ENCODE results near the gene ADGRV1. TPM values are rescaled to one million over a fixed set of nuclear protein-coding genes. Genes with fewer than 3 reads are reported as not detected.
A peak's percentile ranks its signal among the peaks of the same experiment; 100 is the strongest.

The ADGRV1 gene
- polyA plus RNA-seq, 1 of the 3 experiments (the other 2 are of a cell fraction) = 0.23 TPM

GRCh38 chr5:90983148-90983547, 424.6 kb downstream of the ADGRV1 start (continued):
- TF ChIP-seq SMC3 (IDR thresholded peaks at IDR 0.05; ENCODE audit: low read depth, low read length) = no peak
- TF ChIP-seq CTCF (IDR thresholded peaks at IDR 0.05) = no peak
- TF ChIP-seq JUND (IDR thresholded peaks at IDR 0.05) = peak; percentile 83
- peak; percentile 34; the same call in 1 of the 2 replicates for TF ChIP-seq MXI1 (IDR thresholded peaks at IDR 0.05; ENCODE audit: low read depth, low read length)
- TF ChIP-seq TAF1 (IDR thresholded peaks at IDR 0.05; ENCODE audit: borderline replicate concordance, low read depth, low read length) = no peak
- TF ChIP-seq EZH2phosphoT487 (IDR thresholded peaks at IDR 0.05; ENCODE audit: borderline replicate concordance, low read depth) = no peak
- 0 out of 2 replicates have a peak, but pooled peaks have one; percentile 56 for TF ChIP-seq FOXJ3 (CRISPR knock-in tag; IDR thresholded peaks at IDR 0.05)
- TF ChIP-seq, protein P1, sequence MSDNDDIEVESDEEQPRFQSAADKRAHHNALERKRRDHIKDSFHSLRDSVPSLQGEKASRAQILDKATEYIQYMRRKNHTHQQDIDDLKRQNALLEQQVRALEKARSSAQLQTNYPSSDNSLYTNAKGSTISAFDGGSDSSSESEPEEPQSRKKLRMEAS (IDR thresholded peaks at IDR 0.05; ENCODE audit: low read depth) = no peak

- no peaks in the 10 kb centered on the region for H3K27me3 ChIP-seq (ENCODE audit: insufficient read depth)
- no peaks in the 10 kb centered on the region for H3K9me2 ChIP-seq
- no peaks in the 10 kb centered on the region for H3K9me3 ChIP-seq
- DNase-seq = peak; percentile 24
- no peak overlapping the region for H2AFZ ChIP-seq (ENCODE audit: low read depth)
- no peak overlapping the region for H3K4me2 ChIP-seq
- peaks cover 0 to 19% of the 10 kb centered on the region in 2 experiments; a peak in 2 of 4 replicates for H3K4me1 ChIP-seq (ENCODE audit: control insufficient read depth in 1 of 2, insufficient read depth in 2 of 2, low read depth in 1 of 2, low read length in 1 of 2)
- TF ChIP-seq CHD2 (IDR thresholded peaks at IDR 0.05; ENCODE audit: low read length, partially characterized antibody) = peak; percentile 27
- peak in 1 of 2 experiments; percentile 61; a peak in 1 of 4 replicates for TF ChIP-seq EP300 (IDR thresholded peaks at IDR 0.05; ENCODE audit: borderline replicate concordance in 1 of 2, low read depth in 1 of 2, low read length in 1 of 2)
- TF ChIP-seq FOSL2 (IDR thresholded peaks at IDR 0.05; ENCODE audit: borderline replicate concordance, low read depth) = no peak
- no peak for TF ChIP-seq TAF1 (IDR thresholded peaks at IDR 0.05; ENCODE audit: borderline replicate concordance, low read depth, low read length)
- no peak for TF ChIP-seq FOXM1 (IDR thresholded peaks at IDR 0.05; ENCODE audit: low read depth)
- no peaks in the 10 kb centered on the region for H3K79me2 ChIP-seq (ENCODE audit: insufficient read depth)
- H3K4me3 ChIP-seq (ENCODE audit: low read depth in 2 of 2, low read length in 1 of 2) = no peak overlapping the region
- CTCF ChIA-PET = interaction anchor here (1.6 to 2.1 kb wide), 2 partner anchors 118 to 401 kb away, joined by 9 to 10 read pairs; no protein-coding TSS in a partner anchor
- no peaks in the 10 kb centered on the region for H3F3A ChIP-seq (replicated peaks; ENCODE audit: insufficient read depth)
- peak overlapping the region in 1 of 2 experiments; percentile 96; a peak in 2 of 4 replicates for H3K27ac ChIP-seq (ENCODE audit: low read depth in 2 of 2, low read length in 1 of 2)
- H3K9ac ChIP-seq = no peak overlapping the region
- POLR2A ChIA-PET = interaction anchor here (1.8 kb wide), 1 partner anchor 399 kb away, joined by 8 read pairs; the partner anchor contains the start of gene ARRDC3
- H4K20me1 ChIP-seq (ENCODE audit: insufficient read depth) = no peaks in the 10 kb centered on the region
- no peaks in the 10 kb centered on the region for H3K36me3 ChIP-seq (replicated peaks in 1 of 2; ENCODE audit: control insufficient read depth in 1 of 2, insufficient read depth in 2 of 2, low read length in 1 of 2)
Observed at GRCh38 chr5:90983711-90984124, 425.1 kb downstream of the ADGRV1 start.

DNA sequence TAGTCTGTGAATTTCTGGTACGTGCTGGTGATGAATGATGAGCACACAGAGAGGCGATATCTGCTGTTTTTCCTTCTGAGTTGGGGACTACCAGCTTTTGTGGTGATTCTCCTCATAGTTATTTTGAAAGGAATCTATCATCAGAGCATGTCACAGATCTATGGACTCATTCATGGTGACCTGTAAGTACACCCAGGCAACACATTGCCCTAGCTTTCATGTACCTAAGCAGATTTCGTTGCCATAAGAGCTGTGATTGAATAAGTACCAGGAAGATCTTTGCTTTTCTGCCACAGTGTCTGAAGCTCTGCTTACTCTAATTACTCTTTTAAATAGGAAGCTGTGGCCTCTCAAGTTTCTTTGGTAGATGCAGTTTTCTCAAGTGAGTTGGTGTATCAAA, 426.7 kb downstream of the ADGRV1 start:
- H3K27ac ChIP-seq (ENCODE audit: low read depth in 2 of 2, low read length in 1 of 2) = peak overlapping the region in 1 of 2 experiments; percentile 96; a peak in 2 of 4 replicates
- no peak for DNase-seq
- peaks cover 0 to 19% of the 10 kb centered on the region in 2 experiments; a peak in 2 of 4 replicates for H3K4me1 ChIP-seq (ENCODE audit: control insufficient read depth in 1 of 2, insufficient read depth in 2 of 2, low read depth in 1 of 2, low read length in 1 of 2)
- no peak overlapping the region for H2AFZ ChIP-seq (ENCODE audit: low read depth)
- no peak overlapping the region for H3K4me2 ChIP-seq
- H3K4me3 ChIP-seq (ENCODE audit: low read depth in 2 of 2, low read length in 1 of 2) = no peak overlapping the region
- 78% methylated on average over 3 of the region's 3 CpGs for WGBS (ENCODE audit: low lambda C conversion rate)
- POLR2A ChIA-PET = interaction anchor here (0.6 kb wide), 1 partner anchor 398 kb away, joined by 3 read pairs; the partner anchor contains the start of gene ARRDC3
- no peaks in the 10 kb centered on the region for H3K36me3 ChIP-seq (replicated peaks in 1 of 2; ENCODE audit: control insufficient read depth in 1 of 2, insufficient read depth in 2 of 2, low read length in 1 of 2)
- no peaks in the 10 kb centered on the region for H3K27me3 ChIP-seq (ENCODE audit: insufficient read depth)
- CTCF ChIA-PET = interaction anchor here (0.8 to 2.9 kb wide), 2 partner anchors 53 kb away, joined by 3 to 12 read pairs; no protein-coding TSS in a partner anchor
- H3K9me2 ChIP-seq = no peaks in the 10 kb centered on the region
- no peaks in the 10 kb centered on the region for H4K20me1 ChIP-seq (ENCODE audit: insufficient read depth)
- H3F3A ChIP-seq (replicated peaks; ENCODE audit: insufficient read depth) = no peaks in the 10 kb centered on the region
- H3K79me2 ChIP-seq (ENCODE audit: insufficient read depth) = no peaks in the 10 kb centered on the region
- H3K9me3 ChIP-seq = no peaks in the 10 kb centered on the region
- TF ChIP-seq CHD2 (IDR thresholded peaks at IDR 0.05; ENCODE audit: low read length, partially characterized antibody) = no peak
- no peak for TF ChIP-seq CTCF (IDR thresholded peaks at IDR 0.05)
- no peak for TF ChIP-seq NFIC (IDR thresholded peaks at IDR 0.05; ENCODE audit: borderline replicate concordance)
- TF ChIP-seq TAF1 (IDR thresholded peaks at IDR 0.05; ENCODE audit: borderline replicate concordance, low read depth, low read length) = no peak
- no peak for TF ChIP-seq MEF2A (IDR thresholded peaks at IDR 0.05; ENCODE audit: borderline replicate concordance, low read depth)
- no peak overlapping the region for H3K9ac ChIP-seq

Data from SK-N-SH (cell line).